NCI-H2227 (cell line): Measurements from ENCODE around the gene SMAP2.
A peak's percentile ranks its signal among the peaks of the same experiment; 100 is the strongest.

ENCODE experiments used
- DNase-seq: peaks from one replicate; lab custom pipeline; 2025; ENCODE audit not compliant: unreplicated experiment; lab: John Stamatoyannopoulos, UW

Gene SMAP2

DNA sequence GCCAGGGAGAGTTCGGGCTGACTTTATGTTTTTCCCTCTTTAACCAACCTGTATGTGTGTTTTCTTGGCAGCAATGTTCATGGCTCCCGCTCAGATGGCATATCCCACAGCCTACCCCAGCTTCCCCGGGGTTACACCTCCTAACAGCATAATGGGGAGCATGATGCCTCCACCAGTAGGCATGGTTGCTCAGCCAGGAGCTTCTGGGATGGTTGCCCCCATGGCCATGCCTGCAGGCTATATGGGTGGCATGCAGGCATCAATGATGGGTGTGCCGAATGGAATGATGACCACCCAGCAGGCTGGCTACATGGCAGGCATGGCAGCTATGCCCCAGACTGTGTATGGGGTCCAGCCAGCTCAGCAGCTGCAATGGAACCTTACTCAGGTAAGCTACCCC is 43.2 kb downstream of the SMAP2 start:
- DNase-seq: no peak

DNA sequence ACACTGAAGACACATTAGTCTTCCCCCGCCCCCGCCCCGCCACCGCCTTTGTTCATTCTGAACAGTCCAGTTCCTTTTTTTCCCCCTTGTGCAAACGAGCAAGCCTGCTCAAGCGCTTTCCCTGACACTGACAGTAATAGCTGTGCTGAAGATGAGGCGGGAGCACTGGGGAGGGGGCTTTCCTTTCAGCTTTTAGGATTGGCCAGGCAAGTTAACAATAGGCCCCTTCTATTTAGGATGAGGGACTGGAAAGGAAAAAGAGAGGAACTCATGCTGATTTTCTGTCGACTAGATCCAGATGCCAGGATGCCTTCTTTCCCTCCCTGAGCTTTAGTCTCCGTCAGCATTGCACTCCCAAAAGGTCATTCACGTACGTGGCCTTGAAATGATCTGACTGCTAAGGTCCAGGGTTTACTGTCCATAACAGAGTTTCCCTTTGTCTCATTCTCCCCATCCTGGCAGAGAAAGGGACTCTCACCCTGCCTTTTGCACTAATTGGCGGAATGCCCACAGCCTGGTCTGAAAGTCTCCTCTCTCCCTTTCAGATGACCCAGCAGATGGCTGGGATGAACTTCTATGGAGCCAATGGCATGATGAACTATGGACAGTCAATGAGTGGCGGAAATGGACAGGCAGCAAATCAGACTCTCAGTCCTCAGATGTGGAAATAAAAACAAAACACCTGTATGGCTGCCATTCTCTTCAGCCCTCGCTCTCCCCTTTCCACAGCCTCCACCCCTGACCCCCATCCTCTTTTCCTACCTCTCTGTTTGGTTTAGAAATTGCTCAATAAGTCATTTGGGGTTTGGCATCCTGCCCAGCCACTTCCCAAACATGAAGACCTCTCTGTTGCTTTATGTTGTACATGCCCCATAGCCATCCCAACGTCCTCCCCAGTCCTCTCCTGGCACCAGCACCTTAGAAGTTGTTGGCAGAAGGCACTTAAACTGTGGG is 48.2 kb downstream of the SMAP2 start:
- peak; percentile 15 for DNase-seq

DNA sequence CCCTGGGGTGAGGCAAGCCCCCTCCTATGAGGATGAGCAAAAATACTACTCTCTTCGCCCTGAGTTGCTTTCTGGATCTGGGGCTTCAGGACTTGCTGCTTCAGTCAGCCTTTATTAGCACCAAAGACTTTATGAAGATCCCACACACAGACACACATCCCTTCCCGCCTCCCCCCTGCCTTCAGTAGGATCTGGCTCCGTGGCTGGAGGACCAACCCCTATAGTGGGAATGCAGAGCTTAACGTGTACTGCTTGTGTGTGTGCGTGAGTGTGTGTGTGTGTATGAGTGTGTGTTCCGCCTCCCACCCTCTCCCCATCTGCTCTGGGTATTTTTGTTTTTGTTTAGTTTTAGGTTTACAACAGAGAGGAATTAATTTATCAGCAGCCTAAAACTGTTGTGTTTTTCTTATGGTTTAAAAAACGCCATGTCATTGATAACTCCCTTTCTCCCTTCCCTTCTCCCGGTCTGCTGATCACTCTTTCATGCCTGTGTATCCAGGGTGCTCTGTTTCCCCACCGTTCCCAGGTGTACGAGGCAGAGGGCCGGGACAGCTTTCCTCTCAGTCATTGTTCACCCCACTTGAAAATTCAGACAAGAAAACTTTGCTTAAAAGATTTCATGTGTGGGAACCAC is 49.2 kb downstream of the SMAP2 start:
- no peak for DNase-seq

DNA sequence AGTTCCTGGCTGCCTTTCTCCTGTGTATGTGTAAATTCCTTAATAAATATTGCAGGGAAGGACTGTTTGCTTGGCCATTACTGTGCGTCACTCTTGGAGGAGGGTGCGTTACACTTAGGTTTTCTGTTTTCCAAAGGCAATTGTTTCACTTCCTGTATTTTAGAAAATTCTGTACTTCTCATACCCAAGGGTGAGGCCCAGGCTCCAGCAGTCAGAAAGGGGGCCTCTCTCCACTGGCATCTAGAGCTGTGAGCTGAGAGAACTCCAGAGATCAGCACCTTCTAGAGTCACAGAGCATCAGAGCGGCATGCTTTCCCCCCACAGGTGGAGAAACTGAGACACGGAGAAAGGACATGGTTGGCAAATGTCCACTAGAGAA is 49.7 kb downstream of the SMAP2 start:
- DNase-seq: no peak

DNA sequence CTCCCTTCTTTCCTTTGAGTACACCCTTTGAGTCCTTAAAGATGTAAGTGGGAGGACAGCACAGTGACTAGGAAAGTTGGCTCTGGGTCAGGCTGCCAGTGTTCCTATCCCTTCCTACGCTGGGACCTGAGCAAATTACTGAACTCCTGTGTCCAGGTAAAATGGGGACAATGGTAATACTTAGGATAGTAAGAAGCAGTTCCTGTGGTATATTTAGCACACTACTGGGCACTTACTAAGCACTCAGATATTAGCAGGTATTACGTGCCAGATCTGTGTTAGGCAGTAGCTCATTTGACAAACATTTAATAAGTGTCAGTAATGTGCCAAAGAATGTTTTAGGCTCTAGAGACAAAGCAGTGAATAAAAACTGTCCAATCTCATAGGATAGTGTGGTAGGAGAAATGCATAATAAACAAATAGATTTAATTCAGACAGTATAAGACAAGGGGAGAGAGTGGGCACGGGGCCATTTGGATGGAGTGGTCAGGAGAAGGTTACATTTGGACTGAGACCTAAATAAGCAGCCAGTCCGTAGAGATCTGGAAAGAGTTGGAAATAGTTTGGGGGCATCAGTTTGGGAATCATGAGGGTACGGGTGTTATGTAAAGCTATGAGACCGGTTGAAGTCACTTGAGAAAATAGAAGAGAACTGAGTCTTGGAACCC is 50.6 kb downstream of the SMAP2 start:
- DNase-seq: no peak

DNA sequence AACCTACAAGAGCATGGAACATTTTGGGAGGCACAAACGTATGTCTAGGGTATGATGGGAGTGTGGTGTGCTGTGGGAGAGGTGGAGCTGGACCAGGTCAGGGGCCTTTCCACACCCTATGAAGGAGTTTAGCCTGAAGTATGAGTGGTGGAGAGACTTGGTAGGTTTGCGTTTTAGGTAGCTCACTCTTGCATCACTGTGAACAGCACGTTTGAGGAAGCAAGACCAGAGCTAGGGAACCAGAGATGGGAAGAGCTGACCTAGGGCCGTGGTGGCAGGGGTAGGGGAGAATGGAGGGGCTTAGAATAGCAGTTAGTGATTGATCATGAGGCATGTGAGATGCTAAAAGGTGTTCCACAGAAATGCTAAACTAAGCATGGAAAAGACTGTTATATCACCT is 51.7 kb downstream of the SMAP2 start:
- DNase-seq: no peak

DNA sequence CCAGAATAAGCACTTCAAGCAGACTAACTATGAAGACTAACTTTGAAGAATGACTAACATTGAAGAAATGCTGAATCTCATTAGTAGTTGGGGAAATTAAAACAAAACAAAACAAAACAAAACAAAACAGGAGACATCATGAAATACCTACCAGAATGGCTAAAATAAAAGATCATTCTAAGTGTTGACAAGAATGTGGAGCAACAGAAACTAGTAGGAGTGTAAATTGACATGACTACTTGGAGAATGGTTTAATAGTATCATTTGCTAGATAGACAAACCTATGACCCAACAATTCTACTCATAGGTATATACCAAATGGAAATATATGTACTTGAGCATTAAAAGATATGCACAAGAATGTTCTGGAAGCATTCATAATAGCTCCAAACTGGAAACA is 57.9 kb downstream of the SMAP2 start:
- DNase-seq: no peak

DNA sequence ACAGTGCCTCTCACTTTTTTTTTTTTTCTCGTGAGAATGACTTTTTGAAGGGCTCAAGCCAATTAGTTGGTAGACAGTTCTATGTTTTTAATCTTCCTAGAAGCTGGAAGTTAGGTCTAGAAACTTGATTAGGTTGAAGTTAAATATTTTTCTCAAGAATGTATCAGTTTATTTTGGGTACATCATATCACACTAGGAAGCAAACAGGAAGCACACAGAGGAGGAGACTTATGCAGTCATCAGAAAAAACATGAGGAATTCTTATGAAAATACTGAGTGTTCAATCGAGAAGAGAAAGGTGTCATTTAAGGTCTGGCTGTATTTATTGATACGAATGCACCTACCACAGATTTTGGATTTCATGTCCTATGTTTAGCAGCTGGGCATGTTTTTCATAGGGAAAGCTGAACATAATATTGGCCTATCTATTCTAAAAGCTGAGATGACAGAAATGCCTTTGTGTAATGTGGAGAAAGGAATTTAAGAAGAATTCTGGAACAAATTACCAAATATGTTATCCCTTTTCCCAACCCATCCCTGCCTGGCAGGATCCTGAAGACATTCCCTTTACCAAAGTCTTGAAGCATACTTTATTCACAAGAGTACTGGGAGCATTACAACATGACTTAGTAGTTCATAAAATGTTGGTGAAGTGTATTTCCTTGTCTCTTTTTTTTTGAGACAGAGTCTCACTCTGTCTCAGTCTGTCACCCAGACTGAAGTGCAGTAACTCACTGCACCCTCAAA is 59.3 kb downstream of the SMAP2 start:
- no peak for DNase-seq

DNA sequence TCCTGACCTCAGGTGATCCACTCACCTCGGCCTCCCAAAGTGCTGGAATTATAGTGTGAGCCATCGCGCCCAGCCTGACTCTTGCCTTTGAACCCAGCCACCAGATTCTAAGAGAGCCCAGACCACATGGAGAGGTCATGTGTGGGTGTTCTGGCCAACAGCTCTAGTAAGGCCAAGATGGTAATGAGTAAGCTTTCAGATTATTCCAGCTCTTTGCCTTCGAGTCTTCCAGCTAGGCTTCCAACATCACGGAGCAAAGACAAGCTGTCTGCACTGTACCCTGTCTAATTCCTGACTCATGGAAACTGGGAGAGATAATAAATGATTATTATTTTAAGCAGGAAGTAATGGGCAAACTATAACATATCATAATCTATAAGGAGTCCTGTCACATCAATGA is 61.9 kb downstream of the SMAP2 start:
- no peak for DNase-seq

DNA sequence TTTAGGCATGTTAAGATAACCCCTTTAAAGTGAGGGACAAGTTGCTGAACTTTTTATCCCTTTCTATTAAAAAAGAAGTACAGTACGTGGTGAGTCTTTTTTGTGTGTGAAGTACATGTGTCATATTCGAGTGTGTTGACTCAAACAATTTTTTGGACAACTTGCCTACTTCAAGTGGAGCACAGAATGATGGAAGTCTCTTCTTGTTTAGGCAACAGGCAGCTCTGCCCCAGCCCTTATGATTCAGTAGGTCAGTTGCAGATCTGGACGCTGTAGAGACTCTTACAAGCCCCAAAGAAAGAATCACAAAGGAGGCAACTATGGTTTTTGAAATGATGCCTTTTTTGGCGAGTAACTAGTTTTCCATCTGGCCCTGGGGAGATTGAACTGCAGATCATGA is 62.3 kb downstream of the SMAP2 start:
- no peak for DNase-seq

DNA sequence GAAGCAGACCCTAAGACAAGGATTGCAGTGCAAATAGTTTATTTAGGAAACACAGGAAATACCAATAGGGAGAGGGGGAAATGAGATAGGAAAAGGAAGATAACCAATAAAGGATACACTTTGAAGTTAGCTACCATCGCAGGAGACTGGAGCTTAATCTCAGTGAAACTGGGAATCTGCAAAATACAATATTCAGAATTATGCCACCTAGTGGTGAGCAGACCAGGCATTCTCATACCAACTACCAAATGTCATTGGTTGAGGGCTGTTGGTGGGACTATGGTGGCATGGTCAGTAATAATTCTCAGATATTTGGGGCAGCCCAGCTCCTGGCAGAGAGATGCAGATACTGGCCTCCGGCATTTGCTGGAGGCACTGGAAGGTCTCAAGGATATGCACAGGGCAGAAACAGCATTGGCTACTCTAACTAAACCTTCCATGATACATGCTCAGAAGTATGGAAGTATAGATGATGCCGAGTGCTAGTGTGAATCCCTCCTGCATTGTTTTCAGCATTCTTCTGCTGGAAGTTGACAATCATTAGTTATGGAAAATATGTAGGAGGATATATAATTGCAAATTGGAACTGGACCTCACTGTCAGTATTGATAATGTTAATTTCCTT is 65.0 kb downstream of the SMAP2 start:
- no peak for DNase-seq

DNA sequence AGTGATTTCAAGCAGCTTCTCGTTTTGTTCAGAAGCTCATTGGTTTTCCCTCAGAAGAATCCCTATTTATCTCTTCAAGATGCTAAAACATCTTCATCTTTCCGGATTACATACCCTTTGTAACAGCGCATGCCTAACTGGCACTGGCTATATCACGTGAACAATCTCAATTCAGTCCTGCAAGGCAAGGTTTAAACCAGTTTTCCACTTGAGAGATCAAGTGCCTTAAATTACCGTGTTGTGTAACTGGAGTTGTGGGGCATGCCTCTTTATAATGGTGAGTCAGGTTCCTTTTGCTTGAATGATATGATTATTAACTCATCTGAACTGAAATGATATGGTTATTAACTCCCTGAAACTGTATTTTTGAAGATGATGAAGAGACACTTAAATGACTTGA is 65.7 kb downstream of the SMAP2 start:
- peak; percentile 55 for DNase-seq

DNA sequence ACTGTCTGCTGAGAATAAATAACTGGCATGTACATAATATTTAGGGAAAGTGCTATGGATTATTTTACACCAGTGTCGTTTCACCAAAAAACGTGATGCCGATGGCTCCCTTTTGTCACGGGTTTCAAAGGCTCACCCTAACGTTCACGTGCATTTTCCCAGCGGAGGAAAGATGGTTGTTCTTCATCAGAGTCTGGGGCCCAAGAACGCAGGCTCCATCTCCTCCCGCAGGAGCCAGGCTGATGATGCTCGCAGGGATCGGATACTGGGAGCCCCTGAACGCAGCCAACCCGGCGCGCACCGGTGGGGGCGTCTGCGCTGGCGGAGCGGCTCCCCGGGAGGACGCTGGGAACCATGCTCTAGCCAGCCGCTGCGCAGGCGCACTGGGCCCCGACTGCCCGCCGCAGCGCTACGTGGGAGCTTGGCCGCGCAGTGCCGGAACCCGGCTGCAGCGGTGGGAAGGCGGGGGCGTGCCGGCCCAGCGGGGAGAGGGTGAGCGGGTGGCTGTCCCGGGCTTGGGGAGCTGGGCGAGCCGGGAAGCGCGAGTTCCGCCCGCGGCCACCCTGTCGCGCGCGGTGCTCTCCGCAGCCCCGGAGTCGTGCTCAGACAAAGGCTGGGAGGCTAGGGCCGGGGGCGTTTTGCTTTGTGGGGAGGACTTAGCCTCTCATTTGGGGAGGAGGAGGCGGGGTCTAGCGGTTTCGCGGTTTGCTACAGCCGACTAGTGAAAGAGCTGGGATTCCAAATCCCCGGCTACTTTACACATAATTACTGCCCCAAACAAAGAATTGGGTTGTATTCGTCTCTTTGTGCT is 76.4 kb downstream of the SMAP2 start, which contains the start of gene ZFP69B:
ZFP69B (plus strand) TSS at position 793 of the 811 bp plus-strand sequence. CDS start 486 bp downstream, outside the sequence.
- DNase-seq: peak; percentile 98

DNA sequence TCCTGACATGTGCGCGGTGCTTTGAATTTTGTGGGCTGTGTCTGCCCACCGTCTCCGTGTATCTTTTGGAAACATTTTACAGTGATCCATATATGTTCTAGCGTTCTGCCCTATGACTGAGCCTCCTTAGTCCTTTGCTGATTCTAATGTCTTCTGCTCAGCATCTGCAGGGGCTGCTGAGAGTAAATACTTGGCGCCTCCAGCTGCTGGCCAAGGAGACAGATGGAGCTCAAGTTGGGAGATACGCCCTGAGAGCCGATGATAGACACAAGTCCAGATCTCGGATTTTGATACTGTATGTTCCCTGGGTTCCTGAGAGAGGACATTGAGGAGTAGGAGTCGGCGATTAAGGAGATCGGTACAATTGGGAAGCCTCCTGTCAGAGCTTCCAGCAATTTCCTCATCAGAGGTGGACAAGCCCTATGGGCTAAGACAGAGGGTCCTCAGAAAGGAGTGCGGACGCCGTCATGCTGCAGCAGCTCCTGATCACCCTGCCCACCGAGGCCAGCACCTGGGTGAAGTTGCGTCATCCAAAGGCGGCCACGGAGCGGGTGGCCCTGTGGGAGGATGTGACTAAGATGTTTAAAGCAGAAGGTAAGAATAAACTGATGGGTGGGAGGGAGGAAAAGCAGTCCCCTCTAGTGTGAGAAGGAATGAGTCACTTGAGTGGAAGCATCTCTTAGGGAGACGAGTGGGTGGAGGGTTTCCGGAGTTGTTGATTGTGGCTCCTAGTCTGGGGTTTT is 77.1 kb downstream of the SMAP2 start:
- peak; percentile 65 for DNase-seq

DNA sequence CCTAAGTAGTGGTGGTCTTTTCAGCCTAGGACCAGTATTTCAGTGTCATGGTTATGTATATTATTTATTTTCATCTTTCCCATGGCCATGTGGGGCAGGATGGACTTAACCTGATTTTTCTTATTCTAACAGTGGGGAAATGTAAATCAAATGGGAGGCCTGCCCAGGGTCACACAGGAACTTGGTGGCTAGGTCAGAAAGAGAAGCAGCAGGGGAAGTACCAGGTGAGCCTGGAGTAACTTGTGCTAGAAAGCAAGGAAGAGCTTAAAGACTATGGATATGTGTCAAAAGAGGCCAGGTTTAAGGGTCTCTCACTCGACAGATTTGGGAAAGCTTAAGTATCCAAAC is 77.7 kb downstream of the SMAP2 start:
- DNase-seq: no peak

DNA sequence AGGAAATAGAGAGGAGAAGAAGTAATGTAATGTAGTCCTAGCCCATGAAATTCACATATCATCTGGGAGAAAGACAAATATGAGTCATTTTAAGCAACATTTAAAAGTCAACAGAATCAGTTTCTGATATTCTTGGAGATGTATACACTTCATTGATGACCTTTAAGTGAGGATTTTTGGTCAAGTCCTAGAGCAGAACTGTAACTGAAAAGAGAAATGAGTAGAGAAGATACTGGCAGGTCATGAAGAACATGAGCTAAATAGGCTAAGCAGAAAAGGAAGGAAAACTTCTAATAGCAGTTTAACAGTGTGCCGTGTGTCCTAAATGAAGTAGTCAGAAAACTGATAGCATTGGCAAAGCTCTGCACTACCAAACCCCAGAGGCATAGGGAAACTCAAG is 81.3 kb downstream of the SMAP2 start:
- no peak for DNase-seq

DNA sequence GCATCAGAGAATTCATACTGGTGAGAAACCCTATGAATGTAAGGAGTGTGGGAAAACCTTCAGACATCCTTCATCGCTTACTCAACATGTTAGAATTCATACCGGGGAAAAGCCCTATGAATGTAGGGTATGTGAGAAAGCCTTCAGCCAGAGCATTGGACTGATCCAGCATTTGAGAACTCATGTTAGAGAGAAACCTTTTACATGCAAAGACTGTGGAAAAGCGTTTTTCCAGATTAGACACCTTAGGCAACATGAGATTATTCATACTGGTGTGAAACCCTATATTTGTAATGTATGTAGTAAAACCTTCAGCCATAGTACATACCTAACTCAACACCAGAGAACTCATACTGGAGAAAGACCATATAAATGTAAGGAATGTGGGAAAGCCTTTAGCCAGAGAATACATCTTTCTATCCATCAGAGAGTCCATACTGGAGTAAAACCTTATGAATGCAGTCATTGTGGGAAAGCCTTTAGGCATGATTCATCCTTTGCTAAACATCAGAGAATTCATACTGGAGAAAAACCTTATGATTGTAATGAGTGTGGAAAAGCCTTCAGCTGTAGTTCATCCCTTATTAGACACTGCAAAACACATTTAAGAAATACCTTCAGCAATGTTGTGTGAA is 89.5 kb downstream of the SMAP2 start:
- DNase-seq: no peak

DNA sequence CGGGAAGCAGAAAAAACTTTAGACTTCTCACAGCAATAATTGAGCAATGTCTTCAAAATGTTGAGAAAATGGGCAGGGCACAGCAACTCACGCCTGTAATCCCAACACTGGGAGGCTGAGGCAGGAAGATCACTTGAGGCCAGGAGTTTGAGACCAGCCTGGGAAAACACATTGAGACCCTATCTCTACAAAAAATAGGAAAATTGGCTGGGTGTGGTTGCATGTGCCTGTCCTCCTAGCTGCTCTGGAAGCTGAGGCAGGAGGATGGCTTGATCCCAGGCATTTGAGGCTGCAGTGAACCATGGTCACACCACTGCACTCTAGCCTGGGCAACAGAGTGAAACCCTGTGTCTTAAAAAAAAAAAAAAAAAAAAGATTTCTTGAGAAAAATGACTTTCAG is 95.8 kb downstream of the SMAP2 start:
- no peak for DNase-seq
